GM21515 (cell line): ENCODE data around the gene NSFL1C.
"Not testable (repeated sequence)": the region's sequence is repeated elsewhere in the genome, so short reads cannot be mapped to it uniquely, and the experiment has no call there.

Experiments
- ATAC-seq: cut with Tn5 transposase; IDR thresholded peaks from one replicate; pipeline ENCODE4 v1.9.1; 2021; ENCODE audit not compliant: unreplicated experiment

The NSFL1C gene

GRCh38 chr20:1427457-1428054 lies 39.1 kb downstream of the NSFL1C start:
- no peak for ATAC-seq

DNA sequence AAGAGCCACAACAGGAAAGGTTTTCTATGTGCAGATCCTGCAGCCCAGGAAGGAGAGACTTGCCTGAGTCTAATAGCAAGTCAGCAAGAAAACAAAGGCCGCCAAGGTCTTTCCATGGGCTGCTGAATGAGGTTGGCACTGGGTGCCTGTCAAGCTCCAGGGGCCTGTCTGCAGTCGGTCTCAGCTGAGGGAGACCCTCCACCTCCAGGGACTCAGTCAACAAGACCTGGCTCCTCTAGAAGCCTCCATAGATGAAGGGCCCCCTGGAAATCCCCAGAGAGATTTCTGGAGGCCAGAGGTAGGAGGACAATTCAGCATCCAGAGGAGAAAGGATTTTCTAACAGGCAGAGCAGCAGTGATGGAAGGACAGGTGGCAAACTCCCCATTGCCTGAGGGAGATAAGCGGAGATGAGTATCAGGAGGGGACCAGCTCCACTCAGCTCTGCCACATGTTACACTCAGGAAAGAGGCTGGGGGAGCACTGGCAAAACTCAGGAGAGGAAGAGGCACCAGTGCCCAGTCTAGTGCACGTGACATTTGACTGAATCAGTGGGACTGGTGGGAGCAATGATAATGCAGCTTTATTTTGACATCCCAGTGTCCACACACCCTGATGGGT lies 40.3 kb downstream of the NSFL1C start:
- ATAC-seq = no peak

GRCh38 chr20:1424336-1424735 lies 42.3 kb downstream of the NSFL1C start:
- ATAC-seq = no peak

DNA sequence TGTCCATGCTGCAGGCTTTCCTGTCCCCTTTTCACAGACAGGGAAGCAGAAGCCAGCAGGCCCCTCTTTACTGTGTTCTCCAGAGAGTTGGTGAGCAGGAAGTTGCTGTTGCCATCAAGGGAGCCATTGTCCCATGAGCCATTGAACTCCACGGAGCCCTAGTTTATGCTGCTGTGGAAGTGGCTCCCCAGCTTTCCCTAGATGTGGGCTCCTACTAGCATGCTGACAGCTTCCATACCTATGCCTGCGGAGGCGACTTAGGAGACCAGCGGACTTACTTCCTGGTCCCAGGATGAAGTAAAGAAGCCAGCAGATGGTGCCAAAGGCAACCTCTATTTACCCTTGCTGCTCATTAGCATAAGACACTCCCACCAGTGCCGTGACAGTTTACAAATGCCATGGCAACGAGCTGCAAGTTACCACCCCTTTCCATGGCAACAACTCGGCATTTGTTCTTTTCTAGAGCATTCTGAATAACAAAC lies 43.0 kb downstream of the NSFL1C start:
- ATAC-seq = no peak

DNA sequence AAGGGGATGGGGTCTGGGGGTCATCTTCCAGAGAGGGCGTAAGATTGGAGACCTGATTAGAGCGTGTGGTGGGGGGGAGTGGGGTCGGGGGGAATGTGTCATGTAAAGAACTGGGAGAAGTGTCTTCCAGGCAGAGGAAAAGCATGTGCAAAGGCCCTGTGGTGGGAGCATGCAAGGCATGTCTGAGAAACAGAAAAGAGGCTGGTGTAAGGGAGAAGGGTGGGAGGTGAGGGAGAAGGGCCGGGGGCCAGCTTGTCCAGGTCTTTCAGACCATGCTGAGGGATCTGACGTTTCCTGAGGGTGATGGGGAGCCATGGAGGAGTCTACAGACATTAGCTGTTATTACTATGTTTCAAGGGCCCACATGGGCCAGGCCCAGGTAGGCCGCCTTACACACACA lies 43.4 kb downstream of the NSFL1C start:
- no peak for ATAC-seq

DNA sequence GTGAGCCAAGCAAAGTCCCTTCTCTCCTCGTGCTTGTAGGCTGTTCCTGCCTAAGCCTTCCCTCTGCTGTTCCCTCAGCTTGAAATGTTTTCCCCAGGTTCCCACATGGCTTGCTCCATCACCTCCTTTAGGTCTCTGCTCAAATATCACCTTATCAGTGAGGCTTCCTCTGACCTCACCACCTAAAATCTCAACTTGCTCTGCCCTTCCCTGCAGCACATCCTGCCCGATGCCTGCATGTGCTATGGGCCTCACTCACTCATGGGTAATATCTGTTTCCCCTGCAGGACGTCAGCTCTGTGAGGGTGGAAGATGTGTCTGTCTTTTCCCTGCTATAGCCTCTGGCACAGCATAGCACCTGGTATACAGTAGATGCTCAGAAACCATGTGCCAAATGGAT lies 43.9 kb downstream of the NSFL1C start:
- ATAC-seq = no peak

GRCh38 chr20:1420066-1420465 lies 46.6 kb downstream of the NSFL1C start:
- no peak for ATAC-seq

GRCh38 chr20:1418350-1418749 lies 48.3 kb downstream of the NSFL1C start:
- no peak for ATAC-seq

GRCh38 chr20:1417790-1418189 lies 48.9 kb downstream of the NSFL1C start:
- no peak for ATAC-seq

DNA sequence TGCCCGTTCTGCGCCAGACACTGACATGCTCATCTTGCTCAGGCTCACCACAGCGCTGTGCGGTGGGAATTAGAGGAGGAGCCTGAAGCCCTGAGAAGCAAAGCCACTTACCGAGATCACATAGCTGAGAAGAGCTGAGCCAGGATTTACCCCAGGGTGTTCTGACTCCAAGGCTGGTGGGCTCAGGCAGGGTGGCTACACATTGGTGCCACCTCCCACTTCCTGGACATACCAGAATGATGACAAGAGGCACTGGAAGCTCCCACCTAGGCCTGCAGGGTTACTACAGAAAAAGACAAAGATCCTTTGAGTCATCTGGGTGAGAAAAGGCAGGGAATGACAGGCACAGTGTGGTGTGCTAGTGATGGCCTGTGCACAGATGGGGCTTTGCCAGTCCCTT lies 49.4 kb downstream of the NSFL1C start:
- no peak for ATAC-seq

- no peak for ATAC-seq
These were observed 50.8 kb downstream of the NSFL1C start for GRCh38 chr20:1415667-1416468.

DNA sequence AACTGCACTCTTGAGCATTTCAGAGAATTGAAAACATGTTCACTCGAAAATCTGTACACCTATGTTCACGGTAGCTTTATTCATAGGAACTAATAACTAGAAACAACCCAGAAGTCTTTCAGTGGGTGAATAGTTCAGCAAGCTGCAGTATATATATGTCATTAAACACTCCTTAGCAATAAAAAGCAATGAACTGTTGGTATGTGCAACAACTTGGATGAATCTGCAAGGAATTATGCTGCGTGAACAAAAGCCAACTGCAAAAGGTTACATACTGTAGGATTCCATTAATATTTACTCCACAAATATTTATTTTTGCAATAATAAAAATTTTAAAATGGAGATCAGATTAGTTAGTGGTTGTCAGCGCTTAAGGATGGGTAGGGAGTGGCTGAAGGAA lies 51.7 kb downstream of the NSFL1C start:
- no peak for ATAC-seq

GRCh38 chr20:1405801-1406200 lies 60.8 kb downstream of the NSFL1C start:
- no peak for ATAC-seq

DNA sequence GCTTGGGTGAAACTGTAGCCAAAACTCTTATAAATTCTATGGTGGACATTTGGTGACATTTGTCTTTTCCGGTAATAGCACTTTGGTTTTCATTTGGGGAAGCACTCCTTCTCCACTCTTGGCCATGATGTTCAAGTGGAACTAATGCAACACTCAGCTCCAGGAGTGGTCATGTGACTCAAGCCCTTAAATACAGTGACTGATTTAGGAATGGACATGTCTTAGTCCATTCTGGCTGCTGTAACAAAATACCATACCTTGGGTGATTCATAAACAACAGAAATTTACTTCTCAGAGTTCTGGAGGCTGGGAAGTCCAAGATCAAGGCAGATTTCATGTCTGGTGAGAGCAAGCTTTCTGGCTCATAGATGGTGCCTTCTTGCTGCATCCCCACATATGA lies 63.0 kb downstream of the NSFL1C start:
- no peak for ATAC-seq

DNA sequence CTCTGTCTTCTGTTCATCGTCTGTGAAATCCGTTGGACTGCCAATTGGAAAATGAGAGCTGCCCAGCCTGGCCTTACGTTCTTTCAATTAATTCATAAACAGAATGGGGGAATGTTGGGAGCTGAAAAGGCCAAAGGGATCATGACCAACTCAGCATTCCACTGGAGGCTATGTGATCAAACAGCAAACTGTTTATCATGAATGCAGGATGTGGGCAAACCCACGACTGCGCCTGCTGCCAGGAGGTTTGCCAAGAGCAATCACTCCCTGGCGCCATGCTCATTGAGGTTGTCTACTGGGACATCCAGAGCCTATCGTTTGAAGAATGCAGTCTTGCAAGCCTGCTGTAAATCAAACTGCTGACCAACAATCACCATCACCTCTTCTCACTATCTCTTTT lies 64.5 kb downstream of the NSFL1C start:
- ATAC-seq = no peak

DNA sequence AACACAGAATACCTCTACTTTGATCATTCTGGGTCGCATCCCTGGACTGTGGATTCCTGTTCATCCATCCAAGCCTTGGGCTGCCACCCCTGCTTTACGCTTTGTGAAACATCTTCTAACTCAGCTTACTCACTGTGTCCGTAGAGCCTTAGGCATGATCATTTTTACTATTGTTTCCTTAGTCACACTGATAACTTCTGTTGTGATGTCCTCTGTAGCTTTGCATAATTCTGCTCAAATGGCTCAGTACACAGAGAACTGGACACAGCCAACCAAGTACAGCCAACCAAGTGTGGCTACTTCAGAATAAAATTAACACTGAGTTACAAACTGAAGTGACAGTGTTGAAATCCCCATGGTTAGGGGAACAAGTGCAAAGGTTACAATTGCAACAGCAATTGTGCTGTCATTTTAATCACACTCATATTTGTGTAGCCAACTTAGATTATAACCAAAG lies 65.2 kb downstream of the NSFL1C start:
- no peak for ATAC-seq

DNA sequence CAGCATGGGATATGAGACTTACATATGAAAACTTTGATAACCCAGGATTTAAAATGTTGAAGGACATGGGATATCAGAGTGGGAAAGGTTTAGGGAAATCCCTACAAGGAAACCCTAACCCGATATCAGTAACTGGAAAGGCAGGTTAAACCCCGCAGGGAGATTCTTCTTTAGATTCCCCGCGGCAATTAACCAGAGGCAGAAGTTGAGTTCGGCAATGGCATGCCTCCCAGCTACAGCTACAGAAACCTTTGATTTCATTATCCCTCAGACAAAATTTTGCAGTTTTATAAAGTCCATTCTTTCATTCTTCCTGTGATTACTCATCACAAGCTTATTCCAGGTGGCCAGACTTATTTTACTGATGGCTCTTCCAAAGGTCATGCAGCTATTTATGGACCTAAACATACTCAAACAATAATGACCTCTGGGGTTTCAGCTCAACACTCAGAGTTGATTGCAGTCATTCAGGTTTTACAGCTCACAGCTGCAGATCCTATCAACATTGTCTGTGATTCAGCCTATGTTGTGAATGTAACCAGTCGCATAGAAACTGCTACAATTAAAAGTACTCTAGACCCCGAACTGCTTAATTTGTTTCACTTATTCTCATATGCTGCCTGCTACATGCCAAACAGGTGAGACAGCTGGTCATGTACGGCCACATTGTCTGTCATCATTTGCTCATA lies 66.8 kb downstream of the NSFL1C start:
- not testable (repeated sequence) for ATAC-seq

GRCh38 chr20:1398185-1398584 lies 68.5 kb downstream of the NSFL1C start:
- ATAC-seq = not testable (repeated sequence)

GRCh38 chr20:1397710-1398109 lies 68.9 kb downstream of the NSFL1C start:
- no peak for ATAC-seq

GRCh38 chr20:1396702-1397101 lies 69.9 kb downstream of the NSFL1C start:
- ATAC-seq = no peak

GRCh38 chr20:1396264-1396663 lies 70.4 kb downstream of the NSFL1C start:
- ATAC-seq = no peak
